Esophagus muscularis mucosa (tissue), 4 donors: ENCODE measurements around the gene LRFN3. TPM values are rescaled to one million over a fixed set of nuclear protein-coding genes. Genes with fewer than 3 reads are reported as not detected.
A peak's percentile ranks its signal among the peaks of the same experiment; 100 is the strongest.

Experiments used
- DNase-seq: peaks from one replicate; pipeline ENCODE4 v3.0.0-alpha.2; 2017; ENCODE audit errors: extremely low spot score
- H3K27ac ChIP-seq, 4 donors: fragments of 200-600 bp; sonication (generic); replicated peaks in 1 of 4; 1 replicate in 3 of 4; 2 replicates in 1 of 4; pipeline ENCODE4 v1.5.1; 2016 to 2019; ENCODE audit warnings: mild to moderate bottlenecking in 1 of 4
- H3K27me3 ChIP-seq, 4 donors: fragments of 200-600 bp; sonication (generic); one replicate each; pipeline versions ENCODE4 v1.5.1 to v1.6.0; 2016 to 2019
- H3K36me3 ChIP-seq, 4 donors: fragments of 200-600 bp; sonication (generic); one replicate each; pipeline ENCODE4 v1.5.1; 2016 to 2019
- H3K4me1 ChIP-seq, 4 donors: fragments of 200-600 bp; sonication (generic); one replicate each; pipeline ENCODE4 v1.5.1; 2016 to 2019
- H3K4me3 ChIP-seq, 4 donors: fragments of 200-600 bp; sonication (generic); 1 replicate in 2 of 4; 2 replicates in 2 of 4; pipeline ENCODE4 v1.5.1; 2016 to 2019; ENCODE audit warnings: mild to moderate bottlenecking in 4 of 4, moderate library complexity in 1 of 4
- H3K9me3 ChIP-seq, 4 donors: fragments of 200-600 bp; sonication (generic); 1 replicate in 3 of 4; 2 replicates in 1 of 4; pipeline ENCODE4 v1.5.1; 2016 to 2019
- EP300 ChIP-seq: sonication (generic); formaldehyde crosslinking; IDR thresholded peaks from one replicate; pipeline ENCODE4 v1.6.1; 2017; ENCODE audit warnings: antibody characterized with exemption
- POLR2A ChIP-seq: fragments of 450-650 bp; IDR thresholded peaks from one replicate; pipeline ENCODE4 v1.6.1; 2017; ENCODE audit warnings: antibody characterized with exemption, moderate library complexity, mild to moderate bottlenecking, low read depth
- POLR2AphosphoS5 ChIP-seq, 2 donors: sonication (generic); formaldehyde crosslinking; IDR thresholded peaks; one replicate each; pipeline ENCODE4 v1.6.1; 2017; ENCODE audit warnings: antibody characterized with exemption in 2 of 2
- WGBS: methylation state at CpG from one replicate; pipeline ENCODE4 v1.1.5; 2018; 5-methylcytosine and 5-hydroxymethylcytosine counted together
- intact Hi-C: fragments of 100-400 bp; cut with DNase I; formaldehyde crosslinking; loops from one replicate; pipeline ENCODE4 v1.15.1; 2023
- total RNA-seq, 4 donors: library from RNA; depleted of rRNA; stranded (reverse); fragments of >200 nt; gene quantifications; one replicate each; pipeline versions ENCODE4 v1.1.0 to v1.2.1, GENCODE V29; 2016
- TF ChIP-seq, protein P1 (sequence below), 3 experiments: fragments of 200-600 bp in 2 of 3; fragments of 450-650 bp in 1 of 3; sonication (generic) in 2 of 3; IDR thresholded peaks; one replicate each; pipeline ENCODE4 v1.5.1; 2017 to 2019; ENCODE audit warnings: antibody characterized with exemption in 3 of 3, mild to moderate bottlenecking in 2 of 3, moderate library complexity in 1 of 3

LRFN3 gene
- total RNA-seq, 4 donors from 2014 or later = 7.5 to 22.6 (median 15.3) TPM

DNA sequence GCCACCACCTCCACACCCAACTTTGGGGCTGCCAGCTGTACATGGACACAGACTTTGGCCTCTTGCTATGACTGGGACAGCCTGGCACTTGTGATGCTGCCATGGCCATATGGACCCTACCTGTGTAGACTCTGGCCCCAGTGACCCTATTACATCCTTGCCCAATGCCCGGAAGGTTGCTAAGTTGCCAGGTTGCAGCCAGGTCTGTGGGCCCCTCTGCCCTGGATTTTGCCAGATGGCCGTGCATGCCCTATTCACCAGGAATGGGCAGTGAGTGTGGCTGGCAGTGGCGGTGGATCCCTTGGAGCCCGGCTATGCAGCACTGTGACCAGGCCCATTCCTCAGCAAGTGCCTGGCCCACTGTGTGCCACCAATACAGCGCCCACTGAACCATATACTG is 49.9 kb downstream of the LRFN3 start:
- 96% methylated on average over 4 of the region's 5 CpGs for WGBS
- TF ChIP-seq, protein P1, sequence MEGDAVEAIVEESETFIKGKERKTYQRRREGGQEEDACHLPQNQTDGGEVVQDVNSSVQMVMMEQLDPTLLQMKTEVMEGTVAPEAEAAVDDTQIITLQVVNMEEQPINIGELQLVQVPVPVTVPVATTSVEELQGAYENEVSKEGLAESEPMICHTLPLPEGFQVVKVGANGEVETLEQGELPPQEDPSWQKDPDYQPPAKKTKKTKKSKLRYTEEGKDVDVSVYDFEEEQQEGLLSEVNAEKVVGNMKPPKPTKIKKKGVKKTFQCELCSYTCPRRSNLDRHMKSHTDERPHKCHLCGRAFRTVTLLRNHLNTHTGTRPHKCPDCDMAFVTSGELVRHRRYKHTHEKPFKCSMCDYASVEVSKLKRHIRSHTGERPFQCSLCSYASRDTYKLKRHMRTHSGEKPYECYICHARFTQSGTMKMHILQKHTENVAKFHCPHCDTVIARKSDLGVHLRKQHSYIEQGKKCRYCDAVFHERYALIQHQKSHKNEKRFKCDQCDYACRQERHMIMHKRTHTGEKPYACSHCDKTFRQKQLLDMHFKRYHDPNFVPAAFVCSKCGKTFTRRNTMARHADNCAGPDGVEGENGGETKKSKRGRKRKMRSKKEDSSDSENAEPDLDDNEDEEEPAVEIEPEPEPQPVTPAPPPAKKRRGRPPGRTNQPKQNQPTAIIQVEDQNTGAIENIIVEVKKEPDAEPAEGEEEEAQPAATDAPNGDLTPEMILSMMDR (IDR thresholded peaks at IDR 0.05) = no peak
- no peak for TF ChIP-seq POLR2AphosphoS5 (IDR thresholded peaks at IDR 0.05)
- no peak for TF ChIP-seq EP300
- TF ChIP-seq POLR2A = no peak
- Histone ChIP-seq H3K27me3 (peaks cover 2 to 88% (median 13%) of the 10 kb centered on the region in 4 donors), H3K27ac (no peak overlapping the region), H3K9me3 (no peaks in the 10 kb centered on the region), H3K4me1 (peaks cover 6 to 12% (median 10%) of the 10 kb centered on the region in 4 donors), H3K4me3 (no peak overlapping the region), H3K36me3 (no peaks in the 10 kb centered on the region)
- DNase-seq = no peak
- intact Hi-C loops = no loop called here

DNA sequence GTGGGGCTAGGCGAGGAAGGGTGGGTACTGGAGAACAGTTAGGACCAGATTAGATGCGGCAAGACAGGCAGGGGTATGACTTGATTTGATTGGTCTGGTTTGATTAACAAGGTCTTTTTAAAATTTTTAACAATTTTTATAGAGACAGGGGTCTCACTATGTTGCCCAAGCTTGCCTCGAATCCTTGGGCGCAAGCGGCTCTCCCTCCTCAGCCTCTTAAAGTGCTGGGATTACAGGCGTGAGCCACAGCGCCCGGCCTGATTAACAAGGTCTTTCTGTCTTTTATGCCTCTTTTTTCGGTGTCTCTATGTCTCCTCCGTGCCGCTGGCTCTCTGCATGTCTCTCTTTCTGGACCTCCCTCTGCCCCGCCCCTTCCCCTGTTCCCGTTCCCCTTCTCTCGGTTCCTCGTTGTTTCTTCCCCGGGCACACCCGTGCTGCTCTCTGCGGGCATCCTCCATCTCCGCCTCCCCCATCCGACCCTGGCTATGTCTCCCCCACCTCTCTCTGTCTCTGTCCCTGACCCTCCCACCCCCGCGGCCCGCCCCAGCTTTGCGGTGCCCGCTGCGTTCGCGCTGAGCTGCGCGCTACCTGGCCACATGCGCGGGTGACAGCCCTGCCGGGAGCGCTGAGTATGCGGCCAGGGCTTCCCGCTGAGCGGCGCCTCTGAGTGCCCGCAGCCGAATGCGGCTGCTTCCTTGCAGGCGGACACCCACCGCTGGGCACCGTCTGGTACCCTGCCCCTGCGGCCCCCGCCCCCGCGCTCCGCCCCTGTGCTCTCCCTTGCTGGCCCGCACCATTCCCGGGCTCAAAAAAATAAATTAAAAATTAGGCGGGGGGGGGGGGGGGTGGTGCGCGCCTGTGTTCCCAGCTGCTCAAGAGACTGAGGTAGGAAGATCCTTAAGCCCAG is 50.7 kb downstream of the LRFN3 start:
- no peak for DNase-seq
- 6% methylated on average over 47 of the region's 54 CpGs for WGBS
- intact Hi-C loops = no loop called here
- H3K4me1 ChIP-seq = peaks cover 6 to 12% (median 10%) of the 10 kb centered on the region in 4 donors
- no peaks in the 10 kb centered on the region for H3K36me3 ChIP-seq
- peaks cover 2 to 83% (median 13%) of the 10 kb centered on the region in 4 donors for H3K27me3 ChIP-seq
- H3K4me3 ChIP-seq = peak overlapping the region; percentile 39 to 56 (median 42)
- no peaks in the 10 kb centered on the region for H3K9me3 ChIP-seq
- TF ChIP-seq, protein P1 (IDR thresholded peaks at IDR 0.05) = no peak
- no peak for TF ChIP-seq POLR2A
- no peak for TF ChIP-seq EP300
- TF ChIP-seq POLR2AphosphoS5 (IDR thresholded peaks at IDR 0.05) = no peak
- H3K27ac ChIP-seq = no peak overlapping the region

DNA sequence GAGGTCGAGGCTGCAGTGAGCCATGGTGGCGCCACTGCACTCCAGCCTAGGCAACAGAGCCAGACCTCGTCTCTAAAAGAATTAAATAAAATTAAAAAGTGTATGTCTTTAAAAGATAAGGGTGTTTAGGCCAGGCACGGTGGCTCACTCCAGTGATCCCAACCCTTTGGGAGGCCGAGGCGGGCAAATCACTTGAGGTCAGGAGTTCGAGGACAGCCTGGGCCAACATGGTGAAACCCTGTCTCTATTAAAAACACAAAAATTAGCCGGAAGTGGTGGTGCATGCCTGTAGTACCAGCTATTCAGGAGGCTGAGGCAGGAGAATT is 51.4 kb downstream of the LRFN3 start:
- no peak for DNase-seq
- H3K4me3 ChIP-seq = peak overlapping the region; percentile 39 to 56 (median 42)
- intact Hi-C loops = no loop called here
- H3K27ac ChIP-seq = no peak overlapping the region
- H3K27me3 ChIP-seq = peaks cover 2 to 78% (median 13%) of the 10 kb centered on the region in 4 donors
- no peak for TF ChIP-seq POLR2A
- TF ChIP-seq, protein P1 (IDR thresholded peaks at IDR 0.05) = no peak
- TF ChIP-seq EP300 = no peak
- TF ChIP-seq POLR2AphosphoS5 (IDR thresholded peaks at IDR 0.05) = no peak
- H3K9me3 ChIP-seq = no peaks in the 10 kb centered on the region
- WGBS = 31% methylated on average over 8 of the region's 8 CpGs
- peaks cover 6 to 12% (median 10%) of the 10 kb centered on the region in 4 donors for H3K4me1 ChIP-seq
- no peaks in the 10 kb centered on the region for H3K36me3 ChIP-seq

DNA sequence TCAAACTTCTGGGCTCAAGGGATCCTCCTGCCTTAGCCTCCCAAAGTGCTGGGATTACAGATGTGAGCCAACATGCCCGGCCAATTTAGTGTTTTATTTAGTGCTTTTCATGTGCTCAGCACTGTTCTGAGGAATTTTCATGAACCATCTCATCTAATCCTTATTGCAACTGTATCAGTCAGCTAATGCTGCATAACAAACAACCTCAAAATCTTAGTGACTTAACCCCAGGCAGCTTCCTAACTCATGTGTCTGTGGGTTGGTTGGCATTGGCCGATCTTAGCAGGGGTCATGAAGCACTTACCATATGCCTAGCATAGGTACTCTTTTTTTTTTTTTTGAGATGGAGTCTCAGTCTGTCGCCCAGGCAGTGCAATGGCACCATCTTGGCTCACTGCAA is 52.6 kb downstream of the LRFN3 start:
- WGBS = 94% methylated on average over 3 of the region's 3 CpGs

More for the DNA sequence above, 52.6 kb downstream of the LRFN3 start:
- DNase-seq = no peak
- intact Hi-C loops = no loop called here
- H3K9me3 ChIP-seq = no peaks in the 10 kb centered on the region
- H3K4me1 ChIP-seq = peaks cover 6 to 13% (median 13%) of the 10 kb centered on the region in 4 donors
- H3K36me3 ChIP-seq = no peaks in the 10 kb centered on the region
- TF ChIP-seq, protein P1 (IDR thresholded peaks at IDR 0.05) = no peak
- TF ChIP-seq POLR2AphosphoS5 (IDR thresholded peaks at IDR 0.05) (no peak), EP300 (no peak), POLR2A (no peak)
- peaks cover 2 to 65% (median 13%) of the 10 kb centered on the region in 4 donors for H3K27me3 ChIP-seq
- H3K4me3 ChIP-seq = no peak overlapping the region
- no peak overlapping the region for H3K27ac ChIP-seq
